Islet precursor cell (in vitro differentiated cells): ENCODE measurements around the gene ATCAY.
A peak's percentile ranks its signal among the peaks of the same experiment; 100 is the strongest.

Experiments
- DNase-seq: peaks from one replicate; pipeline ENCODE4 v3.0.0-alpha.2; 2018

ATCAY gene, protein sequence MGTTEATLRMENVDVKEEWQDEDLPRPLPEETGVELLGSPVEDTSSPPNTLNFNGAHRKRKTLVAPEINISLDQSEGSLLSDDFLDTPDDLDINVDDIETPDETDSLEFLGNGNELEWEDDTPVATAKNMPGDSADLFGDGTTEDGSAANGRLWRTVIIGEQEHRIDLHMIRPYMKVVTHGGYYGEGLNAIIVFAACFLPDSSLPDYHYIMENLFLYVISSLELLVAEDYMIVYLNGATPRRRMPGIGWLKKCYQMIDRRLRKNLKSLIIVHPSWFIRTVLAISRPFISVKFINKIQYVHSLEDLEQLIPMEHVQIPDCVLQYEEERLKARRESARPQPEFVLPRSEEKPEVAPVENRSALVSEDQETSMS

DNA sequence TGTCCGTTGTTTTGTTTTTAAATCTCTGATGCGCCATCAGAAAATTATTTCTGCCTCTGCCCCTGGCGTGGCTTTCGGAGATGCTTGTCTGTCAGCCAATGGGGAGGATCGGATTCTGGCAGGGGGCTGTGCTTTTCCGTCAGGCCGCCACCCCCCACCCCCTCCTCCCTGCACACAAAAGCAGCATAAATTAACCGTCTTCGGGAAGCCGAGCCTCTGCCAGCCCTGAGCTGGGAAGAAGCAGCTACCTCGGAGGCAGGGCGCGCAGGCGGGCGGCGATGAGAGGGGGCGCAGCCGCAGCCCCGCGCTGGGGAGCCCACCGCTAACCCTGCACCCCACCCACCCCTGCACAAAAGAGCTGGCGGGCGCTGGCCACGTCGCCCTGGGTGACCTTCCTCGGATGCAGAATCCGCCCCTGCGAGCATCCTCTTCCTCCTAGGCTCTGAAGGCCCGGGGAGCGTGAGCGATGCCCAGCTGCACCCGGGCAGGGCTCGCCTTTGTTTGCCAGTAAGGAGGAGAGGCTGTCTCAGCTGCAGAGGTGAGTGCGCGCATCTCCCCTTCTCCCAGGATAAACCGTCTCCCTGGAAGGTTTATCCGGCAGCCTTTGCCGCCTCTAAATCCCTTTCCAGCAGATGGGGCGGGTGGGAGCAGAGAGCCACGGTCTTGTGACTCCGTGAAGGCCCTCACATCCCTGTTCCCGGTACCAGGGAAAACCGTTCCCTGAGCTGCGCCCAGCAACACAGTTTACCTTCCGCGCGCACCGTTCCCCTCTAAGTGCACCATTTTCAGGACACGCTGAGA lies at the start of gene ATCAY:
ATCAY (plus strand) TSS at position 215 of the 801 bp plus-strand sequence. CDS start 5,083 bp downstream, outside the sequence.
- DNase-seq, result peak; percentile 83

DNA sequence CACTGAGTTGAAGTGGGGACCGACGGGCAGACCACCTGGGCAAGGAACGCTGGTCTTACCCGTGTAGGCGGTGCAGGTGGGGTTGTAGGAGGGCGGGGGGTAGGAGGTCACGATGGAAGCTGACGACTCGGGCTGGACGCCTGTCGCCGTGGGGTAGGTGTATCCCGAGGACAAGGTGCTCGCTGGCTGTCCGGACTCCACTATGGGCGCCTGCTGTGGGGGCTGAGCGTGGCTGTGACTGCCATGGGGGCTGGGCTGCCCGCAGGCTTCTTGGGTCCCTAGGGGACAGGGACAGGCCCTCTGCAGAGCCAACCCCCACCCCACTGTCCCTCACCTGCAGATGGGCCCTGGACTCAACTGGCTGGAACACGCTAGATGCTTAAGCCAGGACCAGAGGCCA lies 48.9 kb upstream of the ATCAY start:
- DNase-seq, result no peak

DNA sequence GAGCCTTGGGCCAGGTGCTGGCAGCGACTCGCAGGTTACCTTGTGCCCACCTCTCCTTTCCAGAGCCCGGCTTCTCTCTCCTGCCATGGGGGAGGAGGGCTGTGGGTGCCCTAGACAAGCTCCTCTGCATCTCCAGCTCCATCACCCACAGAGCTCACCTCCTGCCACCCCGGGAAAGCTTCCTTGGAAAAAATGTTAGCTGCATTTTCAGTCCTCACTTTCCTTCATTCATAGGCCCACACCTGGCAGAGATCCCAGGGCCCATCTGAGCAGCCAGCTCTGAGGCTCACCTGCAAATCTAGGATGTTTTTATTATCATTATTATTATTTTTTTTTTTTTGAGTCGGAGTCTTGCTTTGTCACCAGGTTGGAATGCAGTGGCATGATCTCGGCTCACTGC lies 48.5 kb upstream of the ATCAY start:
- DNase-seq, result no peak

DNA sequence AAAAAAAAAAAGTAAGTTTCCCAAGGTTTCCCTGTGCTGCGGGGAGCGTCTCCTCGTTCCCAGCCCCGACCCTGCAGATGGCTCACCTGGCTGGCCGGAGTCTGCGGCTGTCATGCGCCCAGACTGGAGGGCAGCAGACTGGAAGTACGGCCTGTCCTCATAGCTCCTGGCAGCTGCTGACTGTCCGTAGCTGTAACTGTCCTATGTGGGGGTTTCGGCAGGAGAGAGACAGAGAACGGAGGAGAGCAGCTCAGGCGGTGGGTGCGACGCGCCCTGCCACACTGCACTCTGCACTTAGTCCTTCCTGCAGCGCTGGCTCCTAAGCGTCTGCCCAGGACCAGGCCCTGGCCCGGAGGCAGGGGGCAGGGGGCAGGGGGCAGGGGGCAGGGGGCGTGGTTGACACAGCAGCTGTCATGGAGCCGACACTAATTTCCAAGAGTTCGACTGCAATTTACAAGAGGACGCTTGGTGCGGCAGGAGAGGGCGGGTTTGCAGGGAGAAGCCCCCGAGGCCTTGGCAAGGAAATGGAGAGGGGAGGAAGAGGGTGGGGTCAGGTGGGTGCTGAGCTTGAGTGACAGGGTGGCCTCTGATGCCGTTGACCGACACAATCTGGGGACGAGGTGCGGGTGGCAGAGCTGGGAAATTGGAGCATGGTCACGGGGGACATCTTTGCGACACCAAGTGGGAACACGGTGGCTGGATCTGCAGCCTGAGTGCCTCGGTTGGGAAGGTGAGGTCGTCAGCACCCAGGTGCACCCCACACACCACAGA lies 46.7 kb upstream of the ATCAY start:
- DNase-seq, result no peak

DNA sequence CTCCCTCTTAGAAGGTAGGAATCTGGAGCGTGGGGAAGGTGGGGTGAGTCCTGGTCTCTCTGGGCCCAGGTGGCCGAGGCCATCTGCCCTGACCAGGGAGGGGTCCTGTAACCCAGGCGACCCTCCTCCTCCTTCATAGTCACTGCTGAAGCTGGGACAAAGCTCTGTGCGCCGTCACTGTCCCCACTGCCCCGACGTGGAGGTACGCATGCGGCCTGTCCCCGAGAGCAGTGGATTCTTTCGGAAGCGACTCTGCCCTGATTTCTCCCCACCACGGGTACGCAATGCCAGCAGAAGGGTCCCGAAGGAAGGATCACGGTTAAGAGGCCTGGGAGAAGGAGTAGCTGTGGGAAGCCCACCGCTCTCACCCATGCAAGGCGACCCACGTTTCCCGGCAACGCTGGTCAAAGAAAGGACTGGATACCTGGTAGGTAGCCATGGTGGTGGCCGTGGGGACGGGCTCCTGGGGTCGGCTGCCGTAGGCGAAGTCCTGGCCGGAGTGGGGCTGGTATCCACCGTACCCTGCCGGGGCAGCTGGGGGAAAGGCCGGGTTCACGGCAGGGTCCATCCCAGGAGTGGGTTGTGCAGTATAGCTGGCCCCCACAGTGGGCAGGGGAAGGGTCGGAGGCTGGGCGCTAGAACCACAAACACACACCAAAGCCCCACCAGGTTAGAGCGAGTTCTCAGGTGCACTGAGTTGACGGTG lies 46.0 kb upstream of the ATCAY start:
- no peak for DNase-seq

DNA sequence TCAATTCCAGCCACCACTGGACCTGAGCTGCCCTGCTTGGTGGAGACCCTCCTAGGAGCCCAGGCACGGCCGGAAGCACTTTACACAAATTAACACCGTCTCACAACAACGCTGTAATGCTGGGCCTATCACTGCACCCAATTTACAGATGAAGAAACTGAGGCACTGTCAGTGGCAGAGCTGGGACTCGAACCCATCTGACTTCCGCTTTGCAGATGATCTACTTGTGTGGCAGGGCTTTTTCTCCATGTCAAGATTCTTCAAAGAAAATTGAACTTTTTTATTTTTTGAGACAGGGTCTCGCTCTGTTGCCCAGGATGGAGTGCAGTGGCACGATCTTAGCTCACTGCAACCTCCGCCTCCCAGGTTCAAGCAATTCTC lies 45.4 kb upstream of the ATCAY start:
- DNase-seq, result no peak

DNA sequence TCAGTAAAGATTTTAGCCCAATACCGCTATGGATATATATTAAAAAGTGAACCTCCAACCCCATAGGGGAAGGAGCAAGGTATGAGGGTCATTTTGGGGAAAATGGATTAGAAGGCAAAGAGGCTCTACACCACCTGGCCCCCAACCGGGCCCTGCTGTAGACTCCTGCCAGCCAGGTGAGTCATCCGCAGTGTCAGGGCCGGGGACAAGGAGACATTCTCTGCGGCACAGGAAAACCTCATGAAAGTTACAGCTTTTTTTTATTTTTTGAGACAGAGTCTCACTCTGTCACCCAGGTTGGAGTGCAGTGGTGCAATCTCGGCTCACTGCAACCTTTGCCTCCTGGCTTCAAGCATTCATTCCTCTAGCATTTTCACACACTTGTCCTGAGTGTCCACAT lies 43.6 kb upstream of the ATCAY start:
- DNase-seq, result no peak

DNA sequence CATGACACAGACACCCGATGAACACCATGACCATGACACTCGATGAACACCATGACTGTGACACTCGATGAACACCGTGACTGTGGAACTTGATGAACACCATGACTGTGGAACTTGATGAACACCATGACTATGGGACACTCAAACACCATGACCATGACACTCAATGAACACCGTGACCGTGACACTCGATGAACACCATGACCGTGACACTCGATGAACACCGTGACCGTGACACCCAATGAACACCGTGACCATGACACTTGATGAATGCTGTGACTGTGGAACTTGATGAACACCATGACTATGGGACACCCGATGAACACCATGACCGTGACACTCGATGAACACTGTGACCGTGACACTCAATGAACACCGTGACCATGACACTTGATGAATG lies 43.2 kb upstream of the ATCAY start:
- DNase-seq, result no peak

DNA sequence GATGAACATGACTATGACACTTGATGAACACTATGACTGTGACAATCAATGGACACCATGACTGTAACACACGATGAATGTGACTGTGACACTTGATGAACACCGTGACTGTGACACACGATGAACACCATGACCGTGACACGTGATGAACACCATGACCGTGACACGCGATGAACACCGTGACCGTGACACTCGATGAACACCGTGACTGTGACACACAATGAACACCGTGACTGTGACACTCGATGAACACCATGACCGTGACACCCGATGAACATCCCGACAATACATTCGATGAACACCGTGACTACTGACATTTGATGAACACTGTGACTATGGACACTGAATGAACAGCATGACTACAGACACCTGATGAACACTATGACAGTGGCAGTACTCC lies 42.6 kb upstream of the ATCAY start:
- DNase-seq, result no peak

DNA sequence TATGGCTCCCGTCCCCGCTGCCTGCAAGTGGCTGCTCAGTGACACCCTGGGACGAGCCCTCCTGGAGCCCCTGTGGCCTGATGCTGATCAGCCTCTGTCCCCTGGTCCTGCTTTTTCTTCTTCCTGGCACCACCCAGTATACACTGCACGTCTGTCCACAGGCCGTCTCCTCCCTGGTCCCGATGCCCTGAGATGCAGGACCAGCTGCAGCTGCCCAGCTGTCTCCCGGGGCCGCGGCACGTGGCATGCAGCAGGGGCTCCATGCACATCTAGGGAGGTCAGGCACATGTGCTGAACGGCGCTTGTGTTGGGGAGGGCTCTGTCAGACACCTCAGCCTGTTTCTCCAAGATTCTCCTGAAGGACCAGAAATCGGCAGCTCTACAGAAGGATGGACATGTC lies 41.8 kb upstream of the ATCAY start:
- no peak for DNase-seq

DNA sequence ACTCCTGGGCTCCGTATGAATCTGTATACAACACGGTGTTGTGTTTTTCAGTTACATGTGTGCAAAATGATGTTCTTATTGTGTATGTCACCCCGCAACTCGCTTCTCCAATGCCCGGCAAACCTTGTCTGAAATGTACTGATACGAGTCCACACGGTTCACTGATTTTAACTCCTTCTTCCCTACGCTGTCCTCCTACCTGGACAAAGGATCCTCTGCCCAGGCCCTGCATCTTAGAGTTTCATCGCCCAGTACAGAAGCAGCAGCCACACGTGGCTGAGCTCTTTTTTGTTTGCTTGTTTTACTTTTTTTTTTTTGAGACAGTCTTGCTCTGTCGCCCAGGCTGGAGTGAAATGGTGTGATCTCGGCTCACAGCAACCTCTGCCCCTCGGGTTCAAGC lies 40.5 kb upstream of the ATCAY start:
- DNase-seq, result no peak

DNA sequence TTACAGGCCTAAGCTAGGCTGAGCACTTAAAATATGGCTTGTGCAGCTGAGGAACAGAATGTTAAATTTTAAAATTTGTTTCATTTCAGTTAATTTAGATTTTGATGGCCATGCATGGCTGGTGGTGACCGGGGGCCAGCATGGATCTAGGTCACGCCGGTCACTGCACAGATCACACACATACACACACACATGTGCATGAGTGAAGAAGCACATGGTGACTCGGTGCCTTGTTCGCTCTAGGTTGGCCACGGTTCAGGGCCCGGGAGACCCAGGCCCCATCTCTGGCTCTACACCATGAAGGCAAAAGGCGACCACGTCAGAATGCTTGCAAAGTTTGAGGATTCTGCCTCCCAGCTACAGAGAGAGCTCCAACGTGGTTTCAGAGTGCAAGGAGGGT lies 39.7 kb upstream of the ATCAY start:
- no peak for DNase-seq

DNA sequence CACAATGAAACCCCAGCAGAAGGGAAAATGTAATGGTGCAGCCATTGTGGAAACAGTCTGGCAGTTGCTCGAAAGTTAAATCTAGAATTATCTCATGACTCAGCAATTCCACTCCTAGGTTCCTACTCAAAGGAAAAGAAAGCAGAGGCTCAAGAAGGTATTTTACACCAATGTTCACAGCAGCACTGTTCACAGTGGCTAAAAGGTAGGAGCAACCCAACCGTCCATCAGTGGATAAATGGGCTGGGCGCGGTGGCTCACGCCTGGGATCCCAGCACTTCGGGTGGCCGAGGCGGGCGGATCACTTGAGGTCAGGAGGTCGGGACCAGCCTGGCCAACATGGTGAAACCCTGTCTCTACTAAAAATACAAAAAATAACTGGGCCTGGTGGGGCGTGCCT lies 37.5 kb upstream of the ATCAY start:
- no peak for DNase-seq

DNA sequence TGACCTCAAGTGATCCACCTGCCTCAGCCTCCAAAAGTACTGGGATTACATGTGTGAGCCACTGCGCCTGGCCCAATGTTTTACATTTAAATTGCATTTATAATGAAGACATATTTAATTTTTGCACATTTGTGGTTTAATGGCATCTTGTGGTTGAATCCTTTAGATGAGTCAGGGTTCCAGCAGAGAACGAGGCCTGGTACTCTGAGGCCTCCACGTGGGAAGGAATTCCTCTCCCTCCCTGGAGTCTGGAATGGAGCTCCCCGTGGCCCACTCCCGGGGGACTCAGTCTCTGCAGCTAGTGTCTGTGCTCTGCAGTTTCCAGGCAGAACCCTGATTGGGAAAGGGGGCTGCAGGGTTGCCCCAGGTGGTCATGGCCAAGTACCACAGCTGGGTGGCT lies 35.9 kb upstream of the ATCAY start:
- no peak for DNase-seq

DNA sequence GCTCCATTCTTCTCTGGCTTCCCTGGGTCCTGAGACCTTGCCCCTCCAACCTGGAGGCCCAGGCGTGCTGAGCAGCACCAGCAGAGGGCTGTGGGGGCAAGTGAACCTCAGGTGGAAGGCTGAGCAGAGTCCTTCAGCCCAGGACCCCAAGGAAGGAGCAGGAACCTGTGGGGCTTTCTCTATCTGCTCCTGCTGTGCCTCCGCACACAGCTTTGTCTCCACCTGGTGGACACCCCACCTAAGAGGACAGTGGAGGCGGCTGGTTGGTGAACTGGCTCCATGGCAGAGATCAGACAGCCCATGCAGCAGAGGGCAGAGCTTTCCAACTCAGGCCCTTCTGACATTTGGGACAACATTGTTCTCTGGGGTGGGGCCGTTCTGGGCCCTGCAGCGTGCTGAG lies 31.4 kb upstream of the ATCAY start:
- DNase-seq, result peak; percentile 71

DNA sequence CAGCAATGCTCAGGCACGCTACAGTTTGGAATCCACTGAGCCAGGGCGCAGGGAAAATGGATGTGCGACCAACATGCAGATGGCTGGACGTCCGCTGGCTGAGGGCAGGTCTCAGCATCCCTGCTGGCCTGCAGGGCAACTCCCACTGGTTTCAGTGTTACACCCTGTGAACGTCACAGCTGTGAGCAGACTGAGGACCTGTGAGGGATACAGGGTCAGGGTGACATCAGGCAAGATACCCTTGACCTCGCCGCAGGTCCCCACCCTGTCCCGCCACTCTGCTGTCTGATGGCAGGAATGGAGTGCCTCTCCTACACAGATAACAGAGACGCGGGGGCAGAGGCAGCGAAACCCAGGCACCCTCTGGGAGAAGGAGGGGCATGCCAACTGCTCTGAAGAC lies 30.7 kb upstream of the ATCAY start:
- DNase-seq, result no peak

DNA sequence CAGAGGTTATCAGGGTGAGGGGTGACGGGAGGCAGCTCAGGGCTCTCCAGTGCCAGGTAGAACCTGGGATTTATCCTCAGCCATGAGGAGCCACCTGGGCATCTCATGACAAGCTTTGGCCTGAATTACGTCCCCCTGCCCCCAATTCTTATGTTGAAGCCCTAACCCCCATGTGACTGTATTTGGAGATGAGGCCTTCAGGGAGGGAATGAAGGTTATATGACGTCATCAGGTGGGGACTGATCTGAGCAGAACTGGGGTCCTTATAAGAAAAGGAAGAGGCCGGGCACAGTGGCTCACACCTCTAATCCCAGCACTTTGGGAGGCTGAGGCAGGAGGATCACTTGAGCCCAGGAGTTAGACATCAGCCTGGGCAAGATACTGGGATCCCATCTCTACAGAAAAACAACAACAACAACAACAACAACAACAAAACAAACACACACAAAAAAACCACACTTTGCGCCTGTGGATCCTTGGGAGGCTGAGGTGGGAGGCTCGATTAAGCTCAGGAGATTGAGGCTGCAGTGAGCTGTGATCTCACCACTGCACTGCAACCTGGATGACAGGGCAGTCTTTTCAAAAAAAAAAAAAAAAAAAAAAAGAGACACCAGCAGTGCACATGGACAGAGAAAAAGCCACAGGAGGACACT lies 30.0 kb upstream of the ATCAY start:
- DNase-seq, result no peak

DNA sequence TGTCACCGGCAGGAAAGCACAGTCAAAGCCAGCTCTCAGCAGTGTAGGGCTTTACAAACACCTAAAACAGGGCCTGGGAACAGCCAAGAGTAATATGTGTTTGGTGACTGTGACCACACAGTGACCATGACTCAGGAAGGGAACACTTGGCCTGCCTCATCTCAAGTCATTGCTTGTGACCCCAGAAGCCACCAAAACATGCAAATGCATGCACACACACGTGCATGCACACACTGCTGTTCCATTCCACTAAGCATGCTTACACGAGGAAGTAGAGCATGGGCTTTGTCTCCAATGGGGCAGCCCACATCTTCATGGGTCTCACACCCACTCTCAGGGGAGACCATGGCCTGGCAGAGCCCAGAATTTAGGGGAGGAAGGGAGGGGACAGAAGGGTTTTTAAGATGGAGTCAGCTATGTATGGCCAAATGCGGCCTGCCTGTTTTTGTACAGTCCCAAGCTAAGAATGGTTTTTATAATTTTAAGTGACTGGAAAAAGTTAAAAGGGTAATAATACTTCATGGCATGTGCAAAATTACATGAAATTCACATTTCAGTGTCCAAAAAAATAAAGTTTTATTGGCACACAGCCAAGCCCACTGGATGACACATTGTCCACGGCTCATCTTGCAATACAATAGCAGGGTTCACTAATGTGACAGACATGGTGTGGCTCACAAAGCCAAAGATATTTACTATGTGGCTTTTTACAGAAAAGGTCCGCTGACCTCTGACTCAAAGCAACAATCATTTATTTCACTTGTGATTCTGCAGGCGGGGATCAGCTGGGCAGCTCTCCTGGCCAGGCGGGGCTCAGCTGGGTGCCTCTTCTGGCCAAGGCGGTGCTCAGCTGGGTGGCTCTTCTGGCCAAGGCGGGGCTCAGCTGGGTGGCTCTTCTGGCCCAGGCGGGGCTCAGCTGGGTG lies 29.0 kb upstream of the ATCAY start:
- DNase-seq, result no peak

DNA sequence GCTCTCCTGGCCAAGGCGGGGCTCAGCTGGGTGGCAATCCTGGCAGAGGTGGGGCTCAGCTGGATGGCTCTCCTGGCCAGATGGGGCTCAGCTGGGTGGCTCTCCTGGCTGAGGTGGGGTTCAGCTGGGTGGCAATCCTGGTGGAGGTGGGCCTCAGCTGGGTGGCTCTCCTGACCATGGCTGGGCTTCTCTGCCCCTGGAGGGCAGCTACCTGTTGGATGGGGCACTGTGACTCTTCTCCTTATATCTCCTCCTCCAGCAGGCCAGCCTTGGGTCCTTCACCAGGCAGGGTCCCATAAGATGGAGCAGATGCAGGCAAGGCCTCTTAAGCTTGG lies 28.3 kb upstream of the ATCAY start:
- DNase-seq, result no peak

DNA sequence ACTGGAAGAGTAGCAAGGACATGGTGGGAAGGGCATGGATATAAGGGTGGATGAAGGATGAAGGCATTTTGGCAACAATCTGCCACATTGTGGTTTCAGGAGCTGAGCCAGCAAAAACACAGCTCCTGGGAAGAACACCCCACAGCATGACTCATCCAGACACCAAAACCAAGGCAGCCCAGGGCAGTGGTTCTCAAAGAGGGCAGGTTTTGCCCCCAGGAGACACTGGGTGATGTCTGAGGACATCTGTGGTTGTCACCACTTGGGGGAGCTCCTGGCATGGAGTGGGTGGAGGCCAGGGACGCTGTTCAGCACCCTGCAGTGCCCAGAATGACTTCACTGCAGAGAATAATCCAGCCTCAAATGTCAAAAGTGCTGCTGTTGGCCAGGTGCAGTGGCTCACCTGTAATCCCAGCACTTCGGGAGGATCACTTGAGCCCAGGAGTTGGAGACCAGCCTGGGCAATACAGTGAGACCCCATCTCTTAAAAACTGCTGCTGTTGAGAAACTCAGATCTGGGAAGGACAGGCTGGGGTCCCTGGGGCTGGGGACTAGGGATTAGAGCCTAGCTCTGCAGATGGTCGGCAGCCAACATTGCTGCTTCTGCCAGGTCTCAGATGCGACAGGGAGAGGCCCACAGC lies 27.8 kb upstream of the ATCAY start:
- peak; percentile 62 for DNase-seq

DNA sequence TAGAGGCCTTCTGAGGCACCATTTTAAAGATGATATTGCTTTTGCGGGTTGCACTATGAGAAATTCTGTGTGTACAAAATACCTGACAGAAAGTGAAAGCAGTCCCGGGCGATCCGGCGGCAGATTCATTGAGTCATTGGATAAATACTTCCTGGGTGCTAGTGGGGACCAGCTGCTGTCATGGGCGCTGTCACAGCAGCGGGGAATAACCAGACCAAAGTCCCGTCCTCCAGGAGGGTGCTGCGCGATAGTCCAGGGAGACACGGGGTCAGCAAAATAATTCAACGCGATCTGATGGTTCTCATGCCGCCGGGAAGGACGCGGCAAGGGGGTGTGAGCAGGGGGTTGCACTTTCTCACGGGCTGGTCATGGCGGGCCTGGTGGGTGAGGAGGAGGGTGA lies 25.2 kb upstream of the ATCAY start:
- no peak for DNase-seq
